ENCODE data around the gene TMEM212.

Gene TMEM212

GRCh38 chr3:171842864-171843518 lies at the start of gene TMEM212:
Gene TMEM212, plus strand, starts transcription at chr3:171843349. Its CDS starts 35 bp downstream, at chr3:171843384.
- no peak for DNase-seq

GRCh38 chr3:171796625-171797264 lies 46.4 kb upstream of the TMEM212 start:
- no peak for DNase-seq

GRCh38 chr3:171797265-171797679 lies 45.9 kb upstream of the TMEM212 start:
- no peak for DNase-seq

- DNase-seq = no peak
Observed at GRCh38 chr3:171797873-171798272, 45.3 kb upstream of the TMEM212 start.

- DNase-seq = no peak
Observed at GRCh38 chr3:171799501-171799900, 43.6 kb upstream of the TMEM212 start.

GRCh38 chr3:171801738-171802589 lies 41.2 kb upstream of the TMEM212 start:
- DNase-seq = no peak

GRCh38 chr3:171802590-171802956 lies 40.6 kb upstream of the TMEM212 start:
- no peak for DNase-seq

GRCh38 chr3:171803044-171803443 lies 40.1 kb upstream of the TMEM212 start:
- DNase-seq = no peak

GRCh38 chr3:171804618-171805389 lies 38.3 kb upstream of the TMEM212 start:
- no peak for DNase-seq

- DNase-seq = no peak
Observed at GRCh38 chr3:171805687-171806086, 37.5 kb upstream of the TMEM212 start.

- DNase-seq = no peak
Observed at GRCh38 chr3:171806200-171807128, 36.7 kb upstream of the TMEM212 start.

- no peak for DNase-seq
Observed at GRCh38 chr3:171807129-171807675, 35.9 kb upstream of the TMEM212 start.

GRCh38 chr3:171807806-171808205 lies 35.3 kb upstream of the TMEM212 start:
- DNase-seq = no peak

- no peak for DNase-seq
Observed at GRCh38 chr3:171809611-171809860, 33.6 kb upstream of the TMEM212 start.

GRCh38 chr3:171809861-171810628 lies 33.1 kb upstream of the TMEM212 start, which contains the start of gene PLD1:
Gene PLD1, minus strand, starts transcription at chr3:171810483. Its CDS starts 72,432 bp downstream, at chr3:171738051.
- peak; percentile 75 for DNase-seq

GRCh38 chr3:171810629-171811294 lies 32.4 kb upstream of the TMEM212 start:
- no peak for DNase-seq

- no peak for DNase-seq
Observed at GRCh38 chr3:171811295-171811912, 31.7 kb upstream of the TMEM212 start.

- DNase-seq = no peak
Observed at GRCh38 chr3:171811913-171812335, 31.2 kb upstream of the TMEM212 start.

- no peak for DNase-seq
Observed at GRCh38 chr3:171812811-171813210, 30.3 kb upstream of the TMEM212 start.
